GM12801 (cell line): Measurements from ENCODE around the gene TTC3.

Experiments used
- CTCF ChIP-seq: IDR thresholded peaks from one replicate; pipeline ENCODE4 v1.5.1; 2011; ENCODE audit warnings: control low read depth; ENCODE audit not compliant: insufficient read length; ENCODE audit errors: extremely low read depth

The TTC3 gene

DNA sequence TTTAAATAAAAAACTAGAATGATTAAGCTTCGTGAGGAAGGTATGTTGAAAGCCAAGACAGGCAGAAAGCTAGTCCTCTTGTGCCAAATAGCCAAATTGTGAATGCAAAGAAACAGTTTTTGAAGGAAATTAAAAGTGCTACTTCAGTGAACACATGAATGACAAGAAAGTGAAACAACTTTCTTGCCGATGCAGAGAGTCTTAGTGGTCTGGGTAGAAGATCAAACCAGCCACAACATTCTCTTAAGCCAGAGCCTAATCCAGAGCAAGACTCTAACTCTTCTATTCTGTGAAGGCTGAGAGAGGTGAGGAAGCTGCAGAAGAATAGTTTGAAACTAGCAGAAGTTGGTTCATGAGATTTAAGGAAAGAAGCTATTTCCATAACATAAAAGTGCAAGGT lies 63.2 kb downstream of the TTC3 start:
- TF ChIP-seq CTCF = no peak

DNA sequence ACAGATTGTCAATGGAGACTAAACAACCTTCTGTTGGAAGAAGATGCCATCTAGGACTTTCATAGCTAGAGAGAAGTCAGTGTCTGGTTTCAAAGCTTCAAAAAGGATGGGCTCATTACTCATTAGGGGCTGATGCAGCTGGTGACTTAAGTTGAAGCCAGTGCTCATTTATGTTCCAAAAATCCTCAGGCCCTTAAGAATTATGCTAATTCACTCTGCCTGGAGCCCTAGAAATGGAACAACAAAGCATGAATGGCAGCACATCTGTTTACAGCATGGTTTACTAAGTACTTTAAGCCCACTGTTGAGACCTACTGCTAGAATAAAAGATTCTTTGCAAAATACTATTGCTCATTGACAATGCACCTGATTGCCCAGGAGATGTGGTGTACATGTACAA lies 63.7 kb downstream of the TTC3 start:
- TF ChIP-seq CTCF = no peak

DNA sequence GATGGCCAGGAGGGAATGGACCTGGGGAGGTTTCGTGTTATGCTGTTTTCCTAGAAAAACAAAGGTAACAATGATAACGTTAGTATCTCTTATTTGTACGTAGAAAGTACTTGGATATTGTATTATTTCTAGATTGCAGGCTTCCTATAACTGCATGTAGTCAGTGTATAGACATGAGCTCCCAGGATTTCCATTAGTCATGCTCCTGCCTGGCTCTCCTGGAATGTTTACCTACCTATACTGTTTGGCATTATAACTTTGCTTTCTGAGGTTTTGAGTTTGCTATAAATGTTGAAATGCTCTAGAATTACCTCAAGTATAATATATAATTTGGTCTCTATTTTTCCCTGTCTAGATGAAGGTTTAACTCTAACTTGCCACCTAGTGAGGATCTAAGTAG lies 66.1 kb downstream of the TTC3 start:
- no peak for TF ChIP-seq CTCF

DNA sequence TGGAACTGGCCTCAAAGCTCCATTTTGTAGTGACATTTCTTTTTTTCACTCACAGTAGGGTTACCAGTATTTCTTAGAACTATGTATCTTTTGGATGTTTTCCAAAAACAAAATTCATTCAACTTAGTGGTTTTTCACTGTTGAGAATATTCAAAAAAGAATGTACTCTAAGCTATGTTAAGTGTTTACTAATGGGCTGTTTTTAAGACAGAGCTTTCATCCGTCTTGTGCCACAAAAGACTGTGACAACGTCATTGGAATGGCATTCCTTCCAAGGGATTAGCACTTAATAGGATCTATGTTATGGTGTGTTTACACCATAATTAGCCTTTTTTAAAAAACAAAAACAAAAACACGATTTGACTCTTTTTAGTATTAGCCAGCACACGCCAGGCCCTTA lies 66.8 kb downstream of the TTC3 start:
- no peak for TF ChIP-seq CTCF

DNA sequence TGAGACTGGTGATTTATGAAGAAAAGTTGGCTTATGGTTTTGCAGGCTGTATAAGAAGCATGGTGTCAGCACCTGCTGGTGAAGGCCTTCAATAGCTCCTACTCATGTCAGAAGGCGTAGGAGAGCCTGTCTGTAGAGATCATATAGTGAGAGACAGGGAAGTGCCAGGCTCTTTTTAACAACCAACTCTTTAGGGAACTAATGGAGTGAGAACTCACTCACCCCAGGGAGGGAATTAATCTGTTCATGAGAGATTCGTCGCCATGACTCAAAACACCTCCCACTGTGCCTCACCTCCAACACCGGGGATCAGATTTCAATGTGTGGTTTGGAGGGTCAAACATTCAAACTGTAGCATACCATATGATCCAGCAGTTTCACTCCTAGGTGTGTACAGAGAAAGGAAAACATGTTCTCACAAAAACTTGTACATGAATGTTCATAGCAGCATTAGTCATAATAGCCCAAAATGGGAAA lies 72.6 kb downstream of the TTC3 start:
- TF ChIP-seq CTCF = no peak

- TF ChIP-seq CTCF = no peak
Observed at GRCh38 chr21:37146320-37147235, 73.5 kb downstream of the TTC3 start.

DNA sequence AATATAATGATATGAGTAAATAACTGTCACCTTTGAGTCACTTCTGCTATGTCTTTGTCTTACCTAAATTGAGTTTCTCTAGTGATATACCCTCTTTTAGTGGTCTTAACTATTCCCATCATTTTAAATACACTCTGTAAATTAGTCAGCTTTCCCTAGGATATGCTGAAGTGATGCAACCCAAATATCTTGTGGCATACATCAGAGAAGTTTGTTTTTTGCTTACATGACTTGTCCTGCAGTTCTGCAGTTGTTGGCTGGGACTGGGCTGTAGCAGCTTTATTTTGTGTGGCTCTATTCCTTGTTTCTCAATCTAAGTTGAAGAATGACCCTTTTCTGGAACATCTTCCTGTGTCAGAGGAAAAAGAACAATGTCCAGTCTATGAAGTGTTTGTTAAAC lies 76.4 kb downstream of the TTC3 start:
- TF ChIP-seq CTCF = no peak
